IMR-90 (cell line): ENCODE data around the gene DCDC1. TPM values are rescaled to one million over a fixed set of nuclear protein-coding genes. Genes with fewer than 3 reads are reported as not detected.

Experiments
- ATAC-seq: fragments of 200-7000 bp; cut with Tn5 transposase; 2 replicates; pipeline ENCODE4 v1.9.1; 2020; ENCODE audit warnings: low read depth, mild to moderate bottlenecking, moderate library complexity
- BruUV-seq: library from RNA; stranded (reverse); fragments of 400-500 nt; replicated peaks from 2 replicates; lab custom pipeline; 2021; lab: Mats Ljungman, UMichigan
- CTCF ChIA-PET: fragments of 300-600 bp; formaldehyde crosslinking; extraction: SDS; loops from one replicate; lab custom pipeline; 2021; ENCODE audit warnings: antibody characterized with exemption; lab: Yijun Ruan, JAX
- POLR2A ChIA-PET: fragments of 300-600 bp; sonication (Branson Sonifier 250); formaldehyde crosslinking; loops from one replicate; lab custom pipeline; 2022; ENCODE audit warnings: antibody characterized with exemption; ENCODE audit not compliant: unreplicated experiment; lab: Charles Lee
- DNase-seq: peaks from one replicate; pipeline ENCODE4 v3.0.0; 2013
- H2AFZ ChIP-seq: replicated peaks from 2 replicates; pipeline ENCODE3; 2013; ENCODE audit warnings: low read length, mild to moderate bottlenecking; ENCODE audit not compliant: poor library complexity
- H2AK5ac ChIP-seq: 2 replicates; pipeline ENCODE4 v1.6.1; 2013; ENCODE audit warnings: low read depth, low read length, inconsistent platforms
- H2AK9ac ChIP-seq: replicated peaks from 2 replicates; pipeline ENCODE3; 2013; ENCODE audit warnings: mild to moderate bottlenecking, low read depth, low read length, moderate library complexity; ENCODE audit not compliant: poor library complexity
- H2BK120ac ChIP-seq: 2 replicates; pipeline ENCODE4 v1.6.1; 2013; ENCODE audit warnings: low read depth, low read length, inconsistent platforms
- H2BK15ac ChIP-seq: 3 replicates; pipeline ENCODE4 v1.6.1; 2013; ENCODE audit warnings: low read depth, low read length, inconsistent platforms
- H2BK20ac ChIP-seq: 2 replicates; pipeline ENCODE4 v1.6.1; 2013; ENCODE audit warnings: low read depth, mild to moderate bottlenecking, inconsistent platforms, low read length, moderate library complexity
- H2BK5ac ChIP-seq: 2 replicates; pipeline ENCODE4 v1.6.1; 2013; ENCODE audit warnings: mild to moderate bottlenecking, low read depth, low read length, inconsistent platforms; ENCODE audit not compliant: poor library complexity, severe bottlenecking
- H3K14ac ChIP-seq: replicated peaks from 2 replicates; pipeline ENCODE4 v1.6.1; 2013; ENCODE audit warnings: low read depth, low read length, inconsistent platforms
- H3K18ac ChIP-seq: 2 replicates; pipeline ENCODE4 v1.6.1; 2013; ENCODE audit warnings: low read depth, low read length, control low read depth
- H3K23ac ChIP-seq: 2 replicates; pipeline ENCODE4 v1.6.1; 2013; ENCODE audit warnings: low read depth, low read length, inconsistent platforms
- H3K27ac ChIP-seq: 2 replicates; pipeline ENCODE4 v1.5.1; 2013; ENCODE audit warnings: mild to moderate bottlenecking, control low read depth, low read length; ENCODE audit not compliant: insufficient read depth
- H3K27me3 ChIP-seq: 2 replicates; pipeline ENCODE4 v1.6.1; 2013; ENCODE audit warnings: low read length; ENCODE audit not compliant: control insufficient read depth, insufficient read depth
- H3K36me3 ChIP-seq: 2 replicates; pipeline ENCODE4 v1.6.1; 2013; ENCODE audit warnings: low read length, mixed read lengths; ENCODE audit not compliant: control insufficient read depth, insufficient read depth
- H3K4ac ChIP-seq: 2 replicates; pipeline ENCODE4 v1.6.1; 2013; ENCODE audit warnings: low read depth, low read length, inconsistent platforms
- H3K4me1 ChIP-seq: 2 replicates; pipeline ENCODE4 v1.6.1; 2013; ENCODE audit warnings: low read length, mixed read lengths; ENCODE audit not compliant: control insufficient read depth, insufficient read depth
- H3K4me2 ChIP-seq: 2 replicates; pipeline ENCODE4 v1.6.1; 2013; ENCODE audit warnings: low read depth, mild to moderate bottlenecking, control low read depth, low read length, moderate library complexity
- H3K4me3 ChIP-seq: 2 replicates; pipeline ENCODE4 v1.5.1; 2013; ENCODE audit warnings: low read depth, mild to moderate bottlenecking, control low read depth, low read length, moderate library complexity; ENCODE audit not compliant: insufficient read depth
- H3K56ac ChIP-seq: 2 replicates; pipeline ENCODE4 v1.6.1; 2013; ENCODE audit warnings: low read length, inconsistent platforms; ENCODE audit not compliant: insufficient read depth; ENCODE audit errors: extremely low read depth
- H3K79me1 ChIP-seq, 2 experiments: 2 replicates each; pipeline ENCODE4 v1.6.1; 2013; ENCODE audit warnings: low read length in 2 of 2, inconsistent platforms in 1 of 2, low read depth in 1 of 2
- H3K9ac ChIP-seq: 2 replicates; pipeline ENCODE4 v1.6.1; 2013; ENCODE audit warnings: low read depth, low read length, control low read depth
- H3K9me1 ChIP-seq: 2 replicates; pipeline ENCODE4 v1.6.1; 2013; ENCODE audit warnings: low read length, inconsistent platforms; ENCODE audit not compliant: insufficient read depth
- H3K9me3 ChIP-seq: 2 replicates; pipeline ENCODE4 v1.6.1; 2013; ENCODE audit warnings: low read length; ENCODE audit not compliant: control insufficient read depth, insufficient read depth
- H4K20me1 ChIP-seq: 2 replicates; pipeline ENCODE4 v1.6.1; 2013; ENCODE audit warnings: low read length, inconsistent platforms; ENCODE audit not compliant: insufficient read depth
- H4K5ac ChIP-seq: 2 replicates; pipeline ENCODE4 v1.6.1; 2013; ENCODE audit warnings: mild to moderate bottlenecking, low read depth, low read length, control low read depth
- H4K8ac ChIP-seq, 2 experiments: 2 replicates each; pipeline ENCODE4 v1.6.1; 2013; ENCODE audit warnings: low read depth in 2 of 2, low read length in 2 of 2, control low read depth in 1 of 2, inconsistent platforms in 1 of 2
- H4K91ac ChIP-seq: 2 replicates; pipeline ENCODE4 v1.6.1; 2013; ENCODE audit warnings: low read depth, low read length, inconsistent platforms; ENCODE audit not compliant: insufficient read depth
- BHLHE40 ChIP-seq: fragments of 150-350 bp; IDR thresholded peaks from 2 replicates; pipeline ENCODE4 v1.6.1; 2016; ENCODE audit warnings: mild to moderate bottlenecking, low read depth, low read length
- CEBPB ChIP-seq: IDR thresholded peaks from 2 replicates; pipeline ENCODE4 v1.6.1; 2012; ENCODE audit warnings: low read depth, low read length, improper control_type of control experiment
- FOS ChIP-seq: fragments of 150-350 bp; IDR thresholded peaks from 2 replicates; pipeline ENCODE4 v1.6.1; 2016; ENCODE audit warnings: low read depth, low read length
- MAFK ChIP-seq: IDR thresholded peaks from 2 replicates; pipeline ENCODE4 v1.6.1; 2012; ENCODE audit warnings: low read depth, low read length, improper control_type of control experiment
- NFE2L2 ChIP-seq: fragments of 150-350 bp; IDR thresholded peaks from 2 replicates; pipeline ENCODE4 v1.6.1; 2016; ENCODE audit warnings: low read depth, mild to moderate bottlenecking, low read length
- SMC3 ChIP-seq: fragments of 150-350 bp; IDR thresholded peaks from 2 replicates; pipeline ENCODE4 v1.6.1; 2016; ENCODE audit warnings: low read depth, mild to moderate bottlenecking, antibody characterized with exemption, low read length, moderate library complexity
- WGBS, 2 experiments: methylation state at CpG; one replicate each; pipeline versions ENCODE4 v1.1.5 to v1.1.7; 2013; ENCODE audit warnings: missing lambda C conversion rate in 2 of 2; ENCODE audit not compliant: insufficient read length in 1 of 2; ENCODE audit errors: extremely low coverage in 2 of 2; 5-methylcytosine and 5-hydroxymethylcytosine counted together
- dilution Hi-C: fragments of 300-500 bp; cut with HindIII; formaldehyde crosslinking; loops from one replicate; pipeline ENCODE4 v1.14.3; 2018; ENCODE audit warnings: low sequenced_read_pairs; ENCODE audit not compliant: unreplicated experiment
- in situ Hi-C: fragments of 300-500 bp; cut with MboI; formaldehyde crosslinking; loops from 3 replicates; pipeline ENCODE4 v1.14.3; 2019; ENCODE audit warnings: low sequenced_read_pairs, inconsistent platforms, mixed read lengths
- intact Hi-C: fragments of 100-400 bp; cut with micrococcal nuclease; formaldehyde crosslinking; loops from 2 replicates; pipeline ENCODE4 v1.10.0; 2022
- polyA plus RNA-seq, 3 experiments: library from polyadenylated mRNA; depleted of rRNA; stranded (reverse); fragments of >200 nt; gene quantifications; 2 replicates each; pipeline ENCODE4 v1.2.3, GENCODE V29; 2012; ENCODE audit warnings: low replicate concordance in 1 of 3
- total RNA-seq: library from RNA; depleted of rRNA; stranded (reverse); fragments of >200 nt; gene quantifications from 2 replicates; pipeline ENCODE4 v1.2.3, GENCODE V29; 2012
- TF ChIP-seq, protein P1 (sequence below): fragments of 150-350 bp; IDR thresholded peaks from 2 replicates; pipeline ENCODE4 v1.6.1; 2016; ENCODE audit warnings: low read depth, mild to moderate bottlenecking, low read length, moderate library complexity, borderline replicate concordance

DCDC1 gene
- total and polyA plus RNA-seq, 2 of the 4 experiments (the other 2 are of a cell fraction), result not detected

GRCh38 chr11:30984442-30984816 lies 385.1 kb downstream of the DCDC1 start:
- H2BK15ac ChIP-seq, result no peak overlapping the region
- in situ Hi-C loops, result no loop called here
- H3K79me1 ChIP-seq, result no peaks in the 10 kb centered on the region
- no peak overlapping the region for H3K4me2 ChIP-seq
- no TSS peak for BruUV-seq
- H3K4ac ChIP-seq, result no peak overlapping the region
- H3K14ac ChIP-seq, result no peak overlapping the region
- H3K36me3 ChIP-seq, result no peaks in the 10 kb centered on the region
- no peaks in the 10 kb centered on the region for H3K27me3 ChIP-seq
- H4K8ac ChIP-seq, result no peak overlapping the region
- no peak overlapping the region for H2AFZ ChIP-seq
- no peak overlapping the region for H3K4me3 ChIP-seq
- H3K56ac ChIP-seq, result no peak overlapping the region
- no peak overlapping the region for H3K18ac ChIP-seq
- peak; percentile 0 for DNase-seq
- ChIA-PET CTCF (no interaction called here), POLR2A (no interaction called here)
- H4K20me1 ChIP-seq, result no peaks in the 10 kb centered on the region
- no peak overlapping the region for H2BK120ac ChIP-seq
- no peak overlapping the region for H2BK20ac ChIP-seq
- H3K9ac ChIP-seq, result no peak overlapping the region
- no peaks in the 10 kb centered on the region for H3K9me1 ChIP-seq
- no peaks in the 10 kb centered on the region for H3K9me3 ChIP-seq
- H3K4me1 ChIP-seq, result no peaks in the 10 kb centered on the region
- dilution Hi-C loops, result no loop called here
- H3K27ac ChIP-seq, result no peak overlapping the region
- no peak overlapping the region for H3K23ac ChIP-seq
- WGBS, 2 experiments, result no CpG with 5 or more reads among the region's 4 CpGs
- intact Hi-C loops, result no loop called here
- TF ChIP-seq BHLHE40 (no peak), CEBPB (no peak), MAFK (no peak), SMC3 (no peak), FOS (no peak), NFE2L2 (no peak)
- TF ChIP-seq, protein P1, sequence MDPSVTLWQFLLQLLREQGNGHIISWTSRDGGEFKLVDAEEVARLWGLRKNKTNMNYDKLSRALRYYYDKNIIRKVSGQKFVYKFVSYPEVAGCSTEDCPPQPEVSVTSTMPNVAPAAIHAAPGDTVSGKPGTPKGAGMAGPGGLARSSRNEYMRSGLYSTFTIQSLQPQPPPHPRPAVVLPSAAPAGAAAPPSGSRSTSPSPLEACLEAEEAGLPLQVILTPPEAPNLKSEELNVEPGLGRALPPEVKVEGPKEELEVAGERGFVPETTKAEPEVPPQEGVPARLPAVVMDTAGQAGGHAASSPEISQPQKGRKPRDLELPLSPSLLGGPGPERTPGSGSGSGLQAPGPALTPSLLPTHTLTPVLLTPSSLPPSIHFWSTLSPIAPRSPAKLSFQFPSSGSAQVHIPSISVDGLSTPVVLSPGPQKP, result no peak
- H2BK5ac ChIP-seq, result no peak overlapping the region
- no peak overlapping the region for H4K5ac ChIP-seq
- H2AK5ac ChIP-seq, result no peak overlapping the region
- H2AK9ac ChIP-seq, result no peak overlapping the region
- ATAC-seq, result no peak
- H4K91ac ChIP-seq, result no peak overlapping the region
